Neural progenitor cell (in vitro differentiated cells): ENCODE results near the gene SEMA5B.

ENCODE experiments used
- EZH2 ChIP-seq: fragments of 200-600 bp; sonication (generic); IDR thresholded peaks from 2 replicates; pipeline ENCODE4 v1.6.1; 2017; ENCODE audit warnings: antibody characterized with exemption, mild to moderate bottlenecking, moderate library complexity
- TF ChIP-seq, protein P1 (sequence below): fragments of 200-600 bp; sonication (generic); IDR thresholded peaks from 2 replicates; pipeline ENCODE4 v1.5.1; 2017; ENCODE audit warnings: antibody characterized with exemption, mild to moderate bottlenecking

DNA sequence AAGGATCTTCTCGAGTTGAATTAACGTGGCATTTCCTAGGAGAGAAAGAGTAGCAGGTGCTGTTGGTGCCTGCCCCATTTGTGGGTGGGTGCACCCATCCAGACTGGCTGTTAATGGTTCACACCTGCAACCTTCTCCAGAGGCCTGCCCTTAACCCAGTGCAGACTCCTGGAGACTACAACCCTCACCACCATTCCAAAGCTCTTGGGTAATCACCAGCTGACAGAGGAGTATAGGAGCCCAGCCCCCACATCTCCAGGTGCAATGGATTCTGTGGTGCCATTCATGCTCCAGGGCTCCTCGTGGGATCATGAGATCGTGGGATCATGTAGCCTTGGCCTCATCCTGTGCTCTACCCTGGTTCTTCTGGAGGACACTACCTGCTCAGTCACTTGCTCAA is 60.2 kb downstream of the SEMA5B start:
- no peak for TF ChIP-seq EZH2
- TF ChIP-seq, protein P1, sequence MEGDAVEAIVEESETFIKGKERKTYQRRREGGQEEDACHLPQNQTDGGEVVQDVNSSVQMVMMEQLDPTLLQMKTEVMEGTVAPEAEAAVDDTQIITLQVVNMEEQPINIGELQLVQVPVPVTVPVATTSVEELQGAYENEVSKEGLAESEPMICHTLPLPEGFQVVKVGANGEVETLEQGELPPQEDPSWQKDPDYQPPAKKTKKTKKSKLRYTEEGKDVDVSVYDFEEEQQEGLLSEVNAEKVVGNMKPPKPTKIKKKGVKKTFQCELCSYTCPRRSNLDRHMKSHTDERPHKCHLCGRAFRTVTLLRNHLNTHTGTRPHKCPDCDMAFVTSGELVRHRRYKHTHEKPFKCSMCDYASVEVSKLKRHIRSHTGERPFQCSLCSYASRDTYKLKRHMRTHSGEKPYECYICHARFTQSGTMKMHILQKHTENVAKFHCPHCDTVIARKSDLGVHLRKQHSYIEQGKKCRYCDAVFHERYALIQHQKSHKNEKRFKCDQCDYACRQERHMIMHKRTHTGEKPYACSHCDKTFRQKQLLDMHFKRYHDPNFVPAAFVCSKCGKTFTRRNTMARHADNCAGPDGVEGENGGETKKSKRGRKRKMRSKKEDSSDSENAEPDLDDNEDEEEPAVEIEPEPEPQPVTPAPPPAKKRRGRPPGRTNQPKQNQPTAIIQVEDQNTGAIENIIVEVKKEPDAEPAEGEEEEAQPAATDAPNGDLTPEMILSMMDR: no peak
